Measurements from ENCODE around the gene ADGRG3. TPM values are rescaled to one million over a fixed set of nuclear protein-coding genes. Genes with fewer than 3 reads are reported as not detected.

The ADGRG3 gene
- total RNA-seq, 1 donor: not detected

- no peak overlapping the region for H3K4me3 ChIP-seq (ENCODE audit: low read depth, low read length)
- no peak for DNase-seq (ENCODE audit: low read depth)
- no peak for TF ChIP-seq CTCF (IDR thresholded peaks at IDR 0.05; ENCODE audit: insufficient read depth, low read depth, low read length)
These were observed 64.6 kb downstream of the ADGRG3 start for GRCh38 chr16:57732714-57733113.

GRCh38 chr16:57734308-57734924 is 66.3 kb downstream of the ADGRG3 start:
- no peak for DNase-seq (ENCODE audit: low read depth)
- peak overlapping the region; percentile 95 for H3K4me3 ChIP-seq (ENCODE audit: low read depth, low read length)
- no peak for TF ChIP-seq CTCF (IDR thresholded peaks at IDR 0.05; ENCODE audit: insufficient read depth, low read depth, low read length)

- peak; percentile 100 for DNase-seq (ENCODE audit: low read depth)
- H3K4me3 ChIP-seq (ENCODE audit: low read depth, low read length): peak overlapping the region; percentile 95
- TF ChIP-seq CTCF (IDR thresholded peaks at IDR 0.05; ENCODE audit: insufficient read depth, low read depth, low read length): no peak
These were observed 67.0 kb downstream of the ADGRG3 start for GRCh38 chr16:57734925-57735754.

GRCh38 chr16:57735755-57736418 is 67.8 kb downstream of the ADGRG3 start, which contains the start of gene KATNB1:
Gene KATNB1 (plus strand): TSS chr16:57735770. CDS start chr16:57737244, 1,474 bp downstream.
- no peak for TF ChIP-seq CTCF (IDR thresholded peaks at IDR 0.05; ENCODE audit: insufficient read depth, low read depth, low read length)
- peak; percentile 23 for DNase-seq (ENCODE audit: low read depth)
- peak within 1 kb of the TSS; percentile 95 for H3K4me3 ChIP-seq (ENCODE audit: low read depth, low read length)

GRCh38 chr16:57736419-57737351 is 68.6 kb downstream of the ADGRG3 start:
- TF ChIP-seq CTCF (IDR thresholded peaks at IDR 0.05; ENCODE audit: insufficient read depth, low read depth, low read length): peak; percentile 19
- peak overlapping the region; percentile 89 for H3K4me3 ChIP-seq (ENCODE audit: low read depth, low read length)
- DNase-seq (ENCODE audit: low read depth): peak; percentile 78

- no peak for TF ChIP-seq CTCF (IDR thresholded peaks at IDR 0.05; ENCODE audit: insufficient read depth, low read depth, low read length)
- DNase-seq (ENCODE audit: low read depth): no peak
- H3K4me3 ChIP-seq (ENCODE audit: low read depth, low read length): no peak overlapping the region
These were observed 70.7 kb downstream of the ADGRG3 start for GRCh38 chr16:57738844-57739243.

Measured in fibroblast of villous mesenchyme (primary cell).